ENCODE data around the gene ACAP3. TPM values are rescaled to one million over a fixed set of nuclear protein-coding genes. Genes with fewer than 3 reads are reported as not detected.

ACAP3 gene
- total RNA-seq, 1 donor from 2014 or later = 105 TPM

- TF ChIP-seq CTCF (IDR thresholded peaks at IDR 0.05) = no peak
- H3K36me3 ChIP-seq = peaks cover 42 to 46% of the 10 kb centered on the region in 2 donors
- intact Hi-C loops (cut with DNase I) = no loop called here
These were observed 34.4 kb upstream of the ACAP3 start for GRCh38 chr1:1342061-1342562.

GRCh38 chr1:1341549-1342021 lies 33.9 kb upstream of the ACAP3 start:
- Histone ChIP-seq H3K27me3 (no peaks in the 10 kb centered on the region), H3K27ac (no peak overlapping the region), H3K9me3 (no peaks in the 10 kb centered on the region), H3K4me1 (peaks cover 0 to 11% of the 10 kb centered on the region in 2 donors), H3K36me3 (peaks cover 46 to 49% of the 10 kb centered on the region in 2 donors), H3K4me3 (no peak overlapping the region)
- no peak for TF ChIP-seq CTCF (IDR thresholded peaks at IDR 0.05)
- intact Hi-C loops (cut with DNase I) = no loop called here
- DNase-seq (ENCODE audit: low spot score in 2 of 2) = no peak

More at GRCh38 chr1:1342061-1342562, 34.4 kb upstream of the ACAP3 start:
- H3K4me1 ChIP-seq = peaks cover 0 to 17% of the 10 kb centered on the region in 2 donors
- no peak for DNase-seq (ENCODE audit: low spot score in 2 of 2)
- H3K9me3 ChIP-seq = no peaks in the 10 kb centered on the region
- no peak overlapping the region for H3K4me3 ChIP-seq
- no peaks in the 10 kb centered on the region for H3K27me3 ChIP-seq
- H3K27ac ChIP-seq = no peak overlapping the region

- no peaks in the 10 kb centered on the region for H3K9me3 ChIP-seq
- no peak for TF ChIP-seq CTCF (IDR thresholded peaks at IDR 0.05)
- peaks cover 0 to 5% of the 10 kb centered on the region in 2 donors for H3K4me1 ChIP-seq
- H3K4me3 ChIP-seq = no peak overlapping the region
- H3K27me3 ChIP-seq = no peaks in the 10 kb centered on the region
- no peak overlapping the region for H3K27ac ChIP-seq
- intact Hi-C loops (cut with DNase I) = no loop called here
- no peak for DNase-seq (ENCODE audit: low spot score in 2 of 2)
- H3K36me3 ChIP-seq = peaks cover 47 to 55% of the 10 kb centered on the region in 2 donors
These were observed 33.2 kb upstream of the ACAP3 start for GRCh38 chr1:1340791-1341548.

DNA sequence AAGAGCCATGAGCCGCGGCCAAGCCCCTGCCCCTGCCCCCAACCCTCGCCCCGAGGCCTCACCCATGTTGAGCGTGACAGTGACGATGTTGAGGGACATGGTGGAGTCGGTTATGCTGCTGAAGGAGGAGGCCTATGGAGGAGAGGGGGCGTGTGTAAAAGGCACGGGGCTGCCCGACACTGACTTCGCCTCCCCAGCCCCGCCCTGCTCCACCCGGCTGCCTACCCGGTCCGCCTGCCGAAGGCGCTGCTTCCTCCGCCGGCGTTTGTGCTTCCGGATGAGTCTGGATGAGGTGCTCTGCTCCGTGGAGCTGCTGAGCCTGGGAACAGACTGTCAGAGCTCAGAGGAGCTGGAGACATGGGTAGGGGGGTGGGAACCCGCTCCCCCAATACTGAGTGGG lies 32.5 kb upstream of the ACAP3 start:
- no peaks in the 10 kb centered on the region for H3K9me3 ChIP-seq
- no peaks in the 10 kb centered on the region for H3K4me1 ChIP-seq
- intact Hi-C loops (cut with DNase I) = no loop called here
- no peak for DNase-seq (ENCODE audit: low spot score in 2 of 2)
- H3K4me3 ChIP-seq = no peak overlapping the region
- no peak for TF ChIP-seq CTCF (IDR thresholded peaks at IDR 0.05)
- H3K36me3 ChIP-seq = peaks cover 51 to 60% of the 10 kb centered on the region in 2 donors
- no peaks in the 10 kb centered on the region for H3K27me3 ChIP-seq
- no peak overlapping the region for H3K27ac ChIP-seq

- H3K27ac ChIP-seq = no peak overlapping the region
- peaks cover 51 to 60% of the 10 kb centered on the region in 2 donors for H3K36me3 ChIP-seq
- no peaks in the 10 kb centered on the region for H3K27me3 ChIP-seq
- DNase-seq (ENCODE audit: low spot score in 2 of 2) = no peak
- H3K4me3 ChIP-seq = no peak overlapping the region
- no peaks in the 10 kb centered on the region for H3K4me1 ChIP-seq
- intact Hi-C loops (cut with DNase I) = no loop called here
- TF ChIP-seq CTCF (IDR thresholded peaks at IDR 0.05) = no peak
- no peaks in the 10 kb centered on the region for H3K9me3 ChIP-seq
These were observed 30.5 kb upstream of the ACAP3 start for GRCh38 chr1:1338278-1338677.

Data from ascending aorta (tissue), 2 donors.